ENCODE measurements around the gene PRX. TPM values are rescaled to one million over a fixed set of nuclear protein-coding genes. Genes with fewer than 3 reads are reported as not detected.

PRX gene
- total and polyA plus RNA-seq, 9 of the 15 experiments (the other 6 are each of a cell fraction or from before 2014, with no cell fraction given): 0.65 to 3.5 (median 1.7) TPM; not detected in 2

DNA sequence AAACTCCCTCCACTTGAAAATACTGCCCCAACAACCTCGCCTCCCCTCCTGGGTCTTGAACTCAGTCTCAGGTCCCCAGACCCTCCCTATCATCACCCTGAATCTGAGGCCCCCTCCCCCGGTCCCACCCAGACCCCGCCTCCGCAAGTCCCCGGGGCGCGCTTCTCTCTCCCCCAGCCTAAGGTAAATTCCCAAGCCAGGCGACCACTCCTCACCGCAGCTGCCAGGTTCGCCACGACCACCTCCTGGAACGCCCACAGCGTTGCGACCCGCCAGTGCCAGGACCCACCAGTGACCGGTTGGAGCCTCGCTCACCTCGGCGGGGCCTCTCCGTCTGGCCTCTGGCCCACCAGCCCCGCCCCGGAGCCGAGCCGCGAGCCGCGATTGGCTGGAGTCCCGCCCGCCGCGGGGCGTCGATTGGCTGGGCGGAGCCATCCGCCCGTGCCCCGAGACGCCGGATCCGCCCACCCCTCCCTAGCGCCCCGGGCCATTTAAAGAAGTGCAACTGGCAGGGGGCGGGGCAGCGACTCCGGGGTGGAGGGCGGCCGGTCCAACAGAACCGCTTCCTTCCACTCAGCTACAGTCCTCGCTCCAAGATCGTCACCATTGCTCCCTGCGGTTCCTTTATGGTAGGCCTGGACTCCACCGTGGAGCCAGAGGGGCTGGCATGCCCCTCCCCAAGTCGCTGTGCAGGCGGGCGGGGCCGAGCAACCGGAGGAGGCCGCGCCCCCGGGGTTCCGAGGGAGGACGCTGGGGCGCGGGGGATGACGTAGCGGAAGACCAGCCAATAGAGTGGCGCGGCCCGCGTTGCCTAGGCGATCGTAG is 31.0 kb upstream of the PRX start, which contains the start of gene SERTAD3 (continued):
- TF ChIP-seq CXXC5 (CRISPR knock-in tag; IDR thresholded peaks at IDR 0.05): peak; percentile 80
- TF ChIP-seq U2AF1 (optimal IDR thresholded peaks at IDR 0.05; ENCODE audit: low read depth, low read length): no peak
- TF ChIP-seq BCL6 (CRISPR knock-in tag; IDR thresholded peaks at IDR 0.05): no peak
- TF ChIP-seq SNIP1 (IDR thresholded peaks at IDR 0.05; ENCODE audit: low read depth): no peak
- TF ChIP-seq JUND (IDR thresholded peaks at IDR 0.05; ENCODE audit: borderline replicate concordance, low read depth, low read length): no peak; the same call in 1 of the 2 replicates
- peak; percentile 33; the same call in 1 of the 3 replicates for TF ChIP-seq JUND (tag; IDR thresholded peaks at IDR 0.05; ENCODE audit: borderline replicate concordance, low read depth, low read length)
- 0 out of 2 replicates have a peak, but pooled peaks have one; percentile 7 for TF ChIP-seq ZBTB17 (CRISPR knock-in tag; IDR thresholded peaks at IDR 0.05)
- TF ChIP-seq HDGF (IDR thresholded peaks at IDR 0.05): no peak
- TF ChIP-seq, protein P1, sequence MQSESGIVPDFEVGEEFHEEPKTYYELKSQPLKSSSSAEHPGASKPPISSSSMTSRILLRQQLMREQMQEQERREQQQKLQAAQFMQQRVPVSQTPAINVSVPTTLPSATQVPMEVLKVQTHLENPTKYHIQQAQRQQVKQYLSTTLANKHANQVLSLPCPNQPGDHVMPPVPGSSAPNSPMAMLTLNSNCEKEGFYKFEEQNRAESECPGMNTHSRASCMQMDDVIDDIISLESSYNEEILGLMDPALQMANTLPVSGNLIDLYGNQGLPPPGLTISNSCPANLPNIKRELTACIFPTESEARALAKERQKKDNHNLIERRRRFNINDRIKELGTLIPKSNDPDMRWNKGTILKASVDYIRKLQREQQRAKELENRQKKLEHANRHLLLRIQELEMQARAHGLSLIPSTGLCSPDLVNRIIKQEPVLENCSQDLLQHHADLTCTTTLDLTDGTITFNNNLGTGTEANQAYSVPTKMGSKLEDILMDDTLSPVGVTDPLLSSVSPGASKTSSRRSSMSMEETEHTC (IDR thresholded peaks at IDR 0.05): no peak
- peak; percentile 72; the same call in 1 of the 2 replicates for TF ChIP-seq FOXP1 (CRISPR knock-in tag; IDR thresholded peaks at IDR 0.05)
- peak; percentile 72 to 73 for TF ChIP-seq NRF1 (conservative IDR thresholded peaks at IDR 0.05 in 1 of 2, IDR thresholded peaks at IDR 0.05 in 1 of 2)
- TF ChIP-seq ARNT (IDR thresholded peaks at IDR 0.05): no peak
- peak; percentile 99 for TF ChIP-seq RBM25 (IDR thresholded peaks at IDR 0.05; ENCODE audit: low read depth, low read length, severe bottlenecking)
- peak; percentile 88 for TF ChIP-seq TAF1 (IDR thresholded peaks at IDR 0.05; ENCODE audit: control insufficient read depth, extremely low read depth, insufficient read depth, low read length, severe bottlenecking)
- no peak for TF ChIP-seq ZNF212 (CRISPR knock-in tag; IDR thresholded peaks at IDR 0.05)
- TF ChIP-seq ZSCAN29 (IDR thresholded peaks at IDR 0.05): no peak
- 0 out of 4 replicates have a peak, but pooled peaks of 1 of the 2 experiments have one; percentile 25 for TF ChIP-seq RCOR1 (IDR thresholded peaks at IDR 0.05; ENCODE audit: borderline replicate concordance in 1 of 2, low read depth in 2 of 2, low read length in 2 of 2)
- no peak for TF ChIP-seq MLX (CRISPR knock-in tag; conservative IDR thresholded peaks at IDR 0.05)
- TF ChIP-seq IFI16 (CRISPR knock-in tag; IDR thresholded peaks at IDR 0.05): no peak
- TF ChIP-seq, protein P2, sequence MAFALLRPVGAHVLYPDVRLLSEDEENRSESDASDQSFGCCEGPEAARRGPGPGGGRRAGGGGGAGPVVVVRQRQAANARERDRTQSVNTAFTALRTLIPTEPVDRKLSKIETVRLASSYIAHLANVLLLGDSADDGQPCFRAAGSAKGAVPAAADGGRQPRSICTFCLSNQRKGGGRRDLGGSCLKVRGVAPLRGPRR (CRISPR knock-in tag; IDR thresholded peaks at IDR 0.05): no peak
- no peak for TF ChIP-seq CBX5 (IDR thresholded peaks at IDR 0.05; ENCODE audit: borderline replicate concordance, low read depth)
- TF ChIP-seq ZNF174 (CRISPR knock-in tag; IDR thresholded peaks at IDR 0.05): no peak
- no peak for TF ChIP-seq XRCC3 (IDR thresholded peaks at IDR 0.05)
- peak; percentile 85 for TF ChIP-seq POLR2A (conservative IDR thresholded peaks at IDR 0.05)
- no peak for TF ChIP-seq FOXA1 (IDR thresholded peaks at IDR 0.05; ENCODE audit: borderline replicate concordance)
- TF ChIP-seq ETS2 (tag; IDR thresholded peaks at IDR 0.05; ENCODE audit: borderline replicate concordance, poor library complexity, severe bottlenecking): no peak
- peak; percentile 33; the same call in 1 of the 2 replicates for TF ChIP-seq EP400 (IDR thresholded peaks at IDR 0.05)
